KG1 (cell line): Measurements from ENCODE around the gene ANKIB1.
"Not testable (repeated sequence)": the region's sequence is repeated elsewhere in the genome, so short reads cannot be mapped to it uniquely, and the experiment has no call there.

Experiments
- DNase-seq: peaks from one replicate; lab custom pipeline; 2025; lab: John Stamatoyannopoulos, UW

ANKIB1 gene

DNA sequence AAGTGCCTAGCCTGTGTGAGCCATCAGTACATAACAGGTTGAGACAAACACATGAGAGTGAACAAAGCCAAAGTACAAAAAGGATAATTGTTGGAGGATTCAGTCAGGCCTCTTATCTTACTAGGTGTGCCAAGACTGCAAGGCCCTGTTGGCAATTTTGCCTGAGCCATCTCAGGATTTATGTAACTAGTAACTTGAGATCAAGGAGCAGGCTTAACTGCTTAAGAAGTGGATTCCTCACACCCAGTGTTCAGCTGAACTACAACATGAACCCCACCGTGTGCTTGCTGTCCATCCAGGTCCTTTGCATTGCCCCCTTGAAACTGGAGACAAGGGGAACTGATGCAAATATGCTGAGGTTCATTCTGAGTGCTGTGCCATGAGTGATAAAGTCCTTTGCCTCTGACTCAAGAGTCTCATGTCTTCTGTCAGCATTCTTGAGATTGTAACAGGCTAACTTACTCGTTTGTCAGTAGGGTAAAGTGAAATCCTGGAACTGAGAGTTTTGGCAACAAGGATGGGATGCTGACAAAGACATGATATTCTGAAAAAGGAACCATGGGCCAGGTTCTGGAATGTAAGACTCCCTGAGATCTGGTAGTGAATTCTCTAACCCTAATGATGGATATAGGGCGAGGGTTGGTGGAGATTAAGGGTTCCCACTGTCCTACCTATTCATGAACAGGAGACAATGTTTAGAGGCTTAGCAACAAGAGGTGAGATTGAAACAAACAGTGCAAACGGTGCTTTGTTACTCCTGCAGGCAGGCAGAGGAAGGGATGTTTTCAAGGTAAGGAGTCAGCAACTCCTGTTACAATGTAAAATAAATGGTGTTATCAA lies 157.4 kb downstream of the ANKIB1 start:
- no peak for DNase-seq

DNA sequence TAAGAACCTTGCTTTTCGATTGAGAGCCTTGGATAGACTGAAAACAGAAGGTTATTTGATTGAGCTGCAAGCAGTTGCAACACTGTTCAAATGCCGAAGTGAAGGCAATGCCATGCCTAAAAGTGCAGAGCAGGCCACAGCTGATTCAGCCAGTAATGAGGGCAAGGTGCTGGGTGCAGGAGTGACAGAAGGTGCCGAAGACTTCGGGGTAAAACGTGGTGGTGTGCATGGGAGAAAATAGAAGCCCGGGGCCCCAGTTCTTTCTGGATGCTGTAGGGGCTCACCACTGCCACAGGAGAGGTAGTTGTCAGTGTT lies 157.9 kb downstream of the ANKIB1 start:
- DNase-seq = no peak

DNA sequence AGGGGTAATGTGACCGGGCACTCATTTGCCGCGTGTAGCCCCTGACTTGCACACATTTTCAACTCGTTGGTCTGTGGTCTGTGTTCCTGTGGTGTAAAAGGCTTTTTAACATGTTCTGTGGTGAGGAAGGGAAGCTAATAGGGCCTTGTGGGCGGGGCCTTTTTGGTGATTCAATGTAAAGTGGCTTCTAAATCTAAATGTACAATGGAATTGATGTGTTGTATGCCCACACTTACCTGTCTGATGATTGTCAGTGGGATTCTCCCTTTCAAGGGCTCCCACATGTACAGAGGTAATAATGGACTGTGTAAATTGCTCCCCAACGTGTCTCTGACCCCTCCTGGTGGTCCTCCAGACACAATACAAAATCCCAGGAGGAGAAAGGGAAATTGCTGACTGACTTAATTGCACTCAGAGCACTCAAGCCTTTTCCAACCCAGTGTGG lies 158.4 kb downstream of the ANKIB1 start:
- no peak for DNase-seq

DNA sequence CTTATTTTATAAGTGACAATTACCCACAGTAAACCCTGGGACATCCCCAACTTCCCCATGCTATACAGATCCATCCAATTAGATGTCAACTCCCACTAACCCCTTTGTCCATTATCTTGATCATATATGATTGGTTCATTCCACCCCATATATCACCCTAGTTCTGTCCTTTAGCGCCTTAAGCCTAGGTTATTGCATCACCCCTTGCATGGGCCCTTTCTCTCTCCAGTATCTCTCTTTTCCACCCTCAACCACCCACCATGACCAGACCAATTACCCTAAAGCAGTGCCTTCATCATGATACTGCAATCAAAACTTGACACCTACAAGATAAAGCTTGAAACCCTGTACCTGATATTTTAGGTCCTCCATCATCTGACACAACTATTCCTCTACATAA lies 163.6 kb downstream of the ANKIB1 start:
- DNase-seq = no peak

DNA sequence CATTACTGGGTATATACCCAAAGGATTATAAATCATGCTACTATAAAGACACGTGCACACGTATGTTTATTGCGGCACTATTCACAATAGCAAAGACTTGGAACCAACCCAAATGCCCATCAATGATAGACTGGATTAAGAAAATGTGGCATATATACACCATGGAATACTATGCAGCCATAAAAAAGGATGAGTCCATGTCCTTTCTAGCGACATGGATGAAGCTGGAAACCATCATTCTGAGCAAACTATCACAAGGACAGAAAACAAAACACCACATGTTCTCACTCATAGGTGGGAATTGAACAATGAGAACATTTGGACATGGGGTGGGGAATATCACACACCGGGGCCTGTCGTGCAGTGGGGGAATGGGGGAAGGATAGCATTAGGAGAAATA lies 164.4 kb downstream of the ANKIB1 start:
- DNase-seq = not testable (repeated sequence)

DNA sequence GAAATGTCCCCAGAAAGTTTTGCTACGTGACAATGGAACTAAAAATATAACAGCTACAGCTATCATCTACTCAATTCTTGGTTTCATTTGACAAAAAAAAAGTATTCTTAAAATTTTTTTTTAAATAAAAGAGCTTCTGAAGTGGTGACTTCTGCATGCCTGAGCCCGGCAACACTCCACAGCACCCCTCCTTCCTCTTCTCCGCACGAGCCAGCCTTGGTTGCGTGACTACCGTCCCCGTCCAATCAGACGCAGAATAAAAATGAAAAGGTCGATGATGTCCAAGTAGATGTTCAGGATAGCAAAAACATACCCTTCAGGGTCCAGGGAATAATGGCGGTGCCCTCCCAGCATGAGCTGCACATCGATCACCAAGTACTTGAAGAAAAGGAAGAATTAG lies 167.0 kb downstream of the ANKIB1 start:
- DNase-seq = no peak

DNA sequence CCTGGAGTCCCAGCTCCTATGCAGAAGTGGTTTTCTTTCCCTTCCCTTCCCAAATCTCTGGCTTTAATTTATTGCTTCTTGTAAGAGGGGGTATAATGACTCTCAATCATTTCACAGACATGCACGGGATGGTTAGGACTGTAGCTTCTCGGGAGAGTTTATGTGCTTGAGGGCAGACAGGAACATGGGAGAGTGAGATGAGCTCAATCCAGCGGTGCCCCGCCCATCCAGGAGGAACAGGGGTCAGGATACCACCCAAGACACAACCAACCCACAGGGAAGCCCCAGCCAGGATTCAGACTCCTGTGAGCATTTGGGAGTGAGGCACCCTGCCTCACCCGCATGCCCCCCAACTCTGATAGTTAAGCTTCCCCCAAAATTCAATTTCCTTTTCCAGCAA lies 167.8 kb downstream of the ANKIB1 start:
- DNase-seq = no peak

DNA sequence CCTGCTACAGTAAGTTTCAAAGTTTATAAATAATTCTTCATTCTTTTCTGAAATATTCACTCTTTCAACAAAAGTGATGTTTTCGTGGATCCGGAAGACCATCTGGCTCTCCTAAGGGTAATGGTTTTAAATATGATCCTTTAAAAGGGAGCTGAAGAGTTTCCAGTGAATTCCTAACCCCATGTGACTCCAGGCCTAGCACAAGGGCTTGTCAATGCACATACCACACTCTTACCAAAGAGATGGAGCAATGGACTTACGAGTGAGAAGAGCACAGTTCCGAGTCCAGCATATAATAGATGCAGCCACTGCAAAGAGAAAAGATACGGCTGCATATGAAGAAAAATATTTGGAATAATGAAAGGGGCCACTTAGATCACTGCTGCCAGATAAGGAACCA lies 169.5 kb downstream of the ANKIB1 start:
- no peak for DNase-seq

DNA sequence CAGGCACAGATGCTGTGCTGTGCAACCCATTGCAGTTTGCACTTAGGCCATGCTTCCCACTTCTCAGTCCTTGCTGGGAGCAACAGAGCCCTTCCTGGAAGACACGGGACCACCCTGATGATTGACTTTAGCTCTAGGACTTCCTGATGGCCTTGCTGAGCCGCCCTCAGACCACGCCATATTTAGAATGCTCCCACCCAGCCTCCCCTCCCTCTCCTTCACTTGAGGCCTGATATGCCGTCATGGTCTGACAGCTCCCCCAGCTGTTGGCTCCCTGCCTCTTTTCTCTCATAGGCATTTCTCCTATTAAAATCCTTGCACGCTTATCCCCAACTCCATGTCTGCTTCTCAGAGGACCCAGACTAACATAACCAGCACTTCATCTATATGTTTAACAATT lies 172.1 kb downstream of the ANKIB1 start:
- no peak for DNase-seq

DNA sequence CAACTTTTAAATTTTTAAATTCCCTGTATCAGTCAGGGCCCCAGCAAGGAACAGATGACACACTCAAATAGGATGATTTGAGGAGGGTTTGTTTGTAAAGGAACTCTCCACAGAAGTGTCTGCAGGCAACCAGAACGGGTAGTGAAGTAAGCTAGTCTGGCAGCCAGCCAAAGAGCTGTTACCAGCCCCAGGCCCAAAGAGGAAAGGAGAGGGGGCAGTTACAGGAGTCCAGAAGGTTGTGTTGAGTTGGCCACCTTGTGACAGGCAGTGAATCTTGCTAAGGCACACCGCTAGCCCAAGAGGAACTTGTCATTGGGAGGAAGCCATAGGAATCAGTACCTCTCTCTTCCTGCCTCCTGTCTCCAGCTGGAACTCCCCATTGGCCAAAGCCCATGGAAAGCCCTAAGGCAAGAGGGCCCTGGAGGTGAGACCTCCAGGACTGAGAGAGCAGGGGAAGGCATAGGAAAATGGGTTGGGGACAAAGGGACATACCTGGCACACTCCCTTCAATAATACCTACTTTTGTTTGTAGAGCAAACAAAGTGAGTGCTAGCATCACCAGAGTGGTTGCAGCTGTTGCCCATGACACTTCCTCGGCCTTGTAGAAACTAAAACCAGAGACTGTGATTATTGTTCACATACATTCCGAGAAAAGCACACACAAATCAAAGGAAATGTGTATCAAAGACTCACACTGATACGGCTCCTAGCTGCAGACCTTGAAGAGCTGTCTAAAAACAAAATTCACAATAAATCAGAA lies 176.1 kb downstream of the ANKIB1 start:
- DNase-seq = peak; percentile 29

DNA sequence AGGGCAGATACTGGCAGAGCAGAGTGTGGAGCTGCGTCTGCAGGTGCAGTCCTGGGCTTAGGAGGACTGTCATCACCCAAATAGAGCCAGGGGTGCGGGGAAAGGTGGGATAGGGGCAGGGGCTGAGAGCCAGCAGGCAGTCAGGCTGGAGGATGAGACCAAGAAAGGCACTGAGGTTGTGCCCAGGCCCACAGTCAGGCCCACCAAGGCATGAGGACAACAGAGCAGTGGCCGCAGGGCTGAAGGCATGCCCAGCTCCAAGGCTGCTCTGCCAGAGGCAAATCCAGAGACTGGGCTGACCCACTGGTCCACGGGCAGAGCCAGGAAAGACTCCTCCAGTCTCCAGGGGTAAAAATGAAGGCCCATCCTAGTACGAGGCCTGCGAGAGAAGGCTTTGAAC lies 177.2 kb downstream of the ANKIB1 start:
- DNase-seq = no peak

DNA sequence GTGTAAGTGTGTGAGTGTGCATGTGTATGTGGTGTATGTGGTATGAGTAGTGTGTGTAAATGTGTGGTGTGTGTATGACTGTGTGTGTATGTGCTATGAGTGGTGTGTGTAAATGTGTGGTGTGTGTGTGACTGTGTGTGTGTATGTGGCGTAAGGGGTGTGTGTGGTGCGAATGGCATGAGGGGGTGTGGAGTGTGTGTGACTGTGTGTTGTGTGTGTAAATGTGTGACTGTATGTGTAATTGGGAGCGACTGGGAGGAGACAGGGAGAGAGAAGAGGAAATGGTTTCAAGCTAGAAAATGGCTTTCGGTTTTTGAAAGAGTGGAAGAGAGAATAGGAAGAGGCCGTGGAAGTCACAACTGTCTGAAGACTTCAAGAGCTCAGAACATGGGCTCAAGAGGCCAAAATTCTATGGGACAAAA lies 177.9 kb downstream of the ANKIB1 start:
- DNase-seq = no peak

DNA sequence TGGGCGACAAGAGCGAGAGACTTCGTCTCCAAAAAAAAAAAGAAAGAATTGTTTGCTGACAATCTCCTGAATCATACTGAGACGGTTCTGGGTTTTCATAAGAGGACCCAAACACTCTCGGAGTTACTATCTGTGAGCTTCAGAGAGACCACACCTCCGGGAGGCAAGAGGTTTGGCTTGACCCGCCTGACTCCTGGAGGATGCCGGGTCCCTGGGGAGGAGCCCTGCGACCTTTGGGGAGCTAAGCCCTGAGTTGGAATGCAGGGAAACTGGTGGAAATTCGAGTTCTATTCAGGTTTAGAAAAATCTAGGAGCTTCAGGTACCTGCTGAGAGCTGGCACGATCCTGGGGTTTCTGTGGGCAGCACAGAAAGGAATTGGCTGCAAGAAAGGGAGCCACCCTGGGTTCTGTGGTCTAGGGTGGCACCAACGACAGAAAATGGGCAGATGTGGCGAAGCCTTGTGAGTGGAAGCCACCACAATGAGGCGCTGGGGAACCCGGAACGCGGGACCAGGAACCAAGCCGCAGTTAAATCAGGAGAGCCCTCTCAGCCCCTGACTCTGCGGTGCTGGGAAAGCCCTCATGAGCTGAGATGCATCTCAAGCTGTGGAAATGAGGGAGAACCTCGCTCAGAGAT lies 179.7 kb downstream of the ANKIB1 start:
- DNase-seq = no peak

DNA sequence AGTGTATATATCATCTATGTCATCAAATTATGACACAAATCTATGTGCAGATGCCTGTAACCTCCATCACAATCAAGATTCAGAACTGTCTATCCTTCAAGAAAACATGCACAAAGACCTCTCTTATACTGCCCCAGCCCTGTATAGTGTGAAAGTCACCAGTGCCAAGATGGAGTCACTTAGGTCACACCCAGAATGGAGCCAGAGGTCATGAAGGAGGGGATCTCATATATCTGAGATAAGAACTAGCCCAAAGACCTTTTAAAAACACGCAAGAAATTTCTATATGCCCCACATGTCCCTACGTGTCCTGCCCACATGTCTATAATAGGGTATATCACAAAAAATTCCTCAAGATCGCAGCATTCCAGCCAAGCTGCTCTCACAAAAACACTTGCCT lies 181.4 kb downstream of the ANKIB1 start:
- no peak for DNase-seq

DNA sequence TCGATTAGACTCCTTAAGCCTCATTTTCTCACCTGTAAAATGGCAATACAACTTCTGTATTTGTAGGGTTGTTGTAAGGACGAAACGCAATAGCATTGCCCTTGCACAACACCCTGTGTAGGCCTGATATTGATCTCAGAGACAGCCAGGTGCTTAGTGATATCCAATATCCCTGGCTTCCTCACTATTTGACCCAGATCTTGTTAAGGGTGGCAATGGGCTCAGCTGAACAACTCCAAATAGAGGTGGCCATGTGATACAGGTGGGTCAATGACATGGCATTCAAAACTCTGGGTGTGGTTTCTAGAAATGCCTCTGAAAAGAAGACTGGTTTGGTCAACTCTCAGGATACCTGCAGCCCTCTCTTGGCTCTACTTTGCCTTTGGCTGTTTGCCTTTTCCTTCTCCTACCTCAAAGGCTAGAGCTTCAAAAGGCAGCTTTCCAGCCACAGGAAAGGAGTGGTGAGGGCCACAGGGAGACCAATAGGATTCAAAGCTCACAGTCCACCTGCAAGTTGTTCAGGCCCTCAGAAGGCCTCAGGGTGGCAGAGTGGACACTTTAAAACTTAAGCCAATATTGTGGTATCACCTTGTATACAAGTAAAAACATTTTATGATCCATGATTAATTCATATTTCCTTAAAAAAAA lies 186.6 kb downstream of the ANKIB1 start:
- DNase-seq = no peak

DNA sequence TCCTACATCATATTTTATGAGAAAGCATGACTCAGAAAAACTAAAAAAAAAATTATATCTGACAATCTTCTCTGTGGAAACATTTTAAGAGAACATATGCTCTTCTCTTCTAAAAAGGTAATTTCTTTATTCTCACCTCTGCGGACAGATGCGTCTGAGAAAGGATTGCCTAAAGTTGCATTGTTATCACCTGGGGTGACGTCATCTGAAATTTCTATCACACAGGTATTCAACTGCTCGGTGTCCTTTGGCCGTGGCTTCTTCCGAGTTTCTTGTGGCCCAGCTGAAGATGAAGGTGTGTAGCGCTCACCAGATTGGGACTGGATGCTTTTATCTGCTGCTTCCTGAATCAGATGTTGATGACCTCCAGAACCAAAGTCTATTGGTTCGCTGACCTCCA lies 187.2 kb downstream of the ANKIB1 start:
- no peak for DNase-seq

DNA sequence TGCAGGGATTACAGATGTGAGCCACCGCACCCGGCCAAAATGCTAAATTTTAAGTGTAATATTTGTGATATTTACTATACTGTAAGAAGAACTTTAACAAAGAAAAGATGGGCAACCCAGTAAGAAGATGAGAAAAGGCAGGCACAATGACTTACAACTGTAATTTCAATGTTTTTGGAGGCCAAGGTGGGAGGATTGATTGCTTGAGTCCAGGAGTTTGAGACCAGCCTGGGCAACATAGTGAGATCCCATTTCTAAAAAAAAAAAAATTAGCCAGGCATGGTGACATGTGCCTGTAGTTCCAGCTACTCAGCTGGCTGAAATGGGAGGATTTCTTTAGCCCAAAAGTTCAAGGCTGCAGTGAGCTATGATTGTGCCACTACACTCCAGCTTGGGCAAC lies 189.8 kb downstream of the ANKIB1 start:
- DNase-seq = no peak

DNA sequence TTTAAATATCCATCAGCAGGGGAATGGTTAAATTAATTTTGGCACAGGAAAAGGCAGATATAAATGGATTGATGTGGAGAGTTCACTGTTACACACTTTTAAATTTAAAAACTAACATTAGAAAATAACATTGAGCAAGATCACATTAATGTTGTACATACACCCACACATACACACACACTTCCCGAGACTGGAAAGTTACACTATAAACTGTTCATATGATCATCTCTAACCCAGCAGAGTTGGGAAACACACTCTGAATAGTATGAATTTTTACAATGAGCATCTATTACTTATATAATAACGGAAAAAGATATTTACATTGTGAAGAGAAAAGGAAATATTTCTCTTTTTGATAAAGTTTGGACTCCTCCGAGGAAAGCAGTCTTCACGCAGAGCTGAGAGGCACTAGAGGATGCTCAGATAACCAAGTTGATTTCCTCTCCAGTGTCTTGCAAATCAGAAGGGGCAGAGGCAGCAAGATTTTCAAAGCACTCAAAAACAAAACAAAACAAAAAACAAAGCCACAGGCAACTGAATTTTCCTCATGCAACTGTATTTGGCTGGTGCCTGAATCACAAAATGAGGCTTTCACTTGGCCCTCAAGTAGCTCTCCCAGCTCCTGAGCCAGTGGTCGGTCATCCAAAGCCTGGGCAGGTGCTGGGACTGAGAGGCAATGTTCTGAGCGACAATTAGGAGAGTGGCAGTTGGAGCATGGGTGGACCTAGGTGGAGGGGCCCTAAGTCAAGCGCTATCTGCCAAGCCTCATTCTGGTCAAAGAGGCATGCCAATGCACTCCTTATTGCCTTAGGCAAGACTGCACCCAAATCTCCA lies 191.1 kb downstream of the ANKIB1 start:
- no peak for DNase-seq

DNA sequence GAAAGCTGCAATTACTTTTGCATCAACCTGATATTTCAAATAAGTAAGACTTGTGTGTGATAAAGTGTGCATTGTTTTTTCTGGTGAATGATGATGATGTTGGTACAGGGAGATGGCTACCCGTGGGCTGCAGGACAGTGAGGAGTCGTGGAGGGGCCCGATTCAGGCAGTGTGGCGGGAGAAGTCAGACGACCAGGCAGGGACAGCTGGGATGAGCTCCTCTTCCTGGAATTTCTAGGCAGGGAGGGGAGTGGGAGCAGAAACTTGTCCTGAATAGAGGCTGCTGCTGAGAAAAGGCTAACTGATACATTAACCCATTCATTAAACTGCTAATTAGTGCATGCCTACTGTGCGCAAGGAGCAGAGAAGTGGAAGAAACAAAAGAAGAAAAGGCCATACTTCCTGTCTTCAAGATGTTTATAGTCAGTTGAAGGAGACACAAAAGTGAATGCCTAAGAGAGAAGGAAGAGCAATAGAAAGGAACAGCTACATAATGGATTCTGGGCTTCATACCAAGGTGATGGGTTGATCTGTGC lies 192.2 kb downstream of the ANKIB1 start:
- DNase-seq = no peak

DNA sequence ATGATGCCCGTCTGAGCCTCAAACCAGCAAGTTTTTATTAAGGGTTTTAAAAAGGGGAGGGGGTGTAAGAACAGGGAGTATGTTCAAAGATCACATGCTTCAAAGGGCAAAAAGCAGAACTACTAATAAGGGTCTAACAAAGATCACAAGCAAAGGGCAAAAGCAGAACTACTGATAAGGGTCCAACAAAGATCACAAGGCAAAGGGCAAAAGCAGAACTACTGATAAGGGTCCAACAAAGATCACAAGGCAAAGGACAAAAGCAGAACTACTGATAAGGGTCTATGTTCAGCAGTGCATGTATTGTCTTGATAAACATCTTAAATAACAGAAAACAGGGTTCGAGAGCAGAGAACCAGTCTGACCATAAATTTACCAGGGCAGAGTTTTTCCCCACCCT lies 196.9 kb downstream of the ANKIB1 start:
- not testable (repeated sequence) for DNase-seq

DNA sequence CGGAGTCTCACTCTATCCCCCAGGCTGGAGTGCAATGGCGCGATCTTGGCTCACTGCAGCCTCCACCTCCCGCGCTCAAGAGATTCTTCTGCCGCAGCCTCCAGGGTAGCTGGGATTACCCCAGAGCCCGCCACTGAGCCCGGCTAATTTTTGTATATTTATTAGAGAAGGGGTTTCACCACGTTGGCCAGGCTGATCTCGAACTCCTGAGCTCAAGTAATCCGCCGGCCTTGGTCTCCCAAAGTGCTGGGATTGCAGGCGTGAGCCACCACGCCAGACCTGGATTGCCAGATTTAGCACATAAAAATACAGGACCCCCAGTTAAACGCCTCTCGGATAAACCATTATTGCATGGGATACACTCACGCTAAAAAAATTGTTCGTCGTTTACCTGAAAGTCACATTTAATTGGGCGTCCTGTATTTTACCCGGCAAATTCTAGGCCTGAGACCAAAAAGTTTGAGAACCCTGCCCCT lies 201.1 kb downstream of the ANKIB1 start:
- DNase-seq = no peak
